Thoracic aorta (tissue), 2 donors: Measurements from ENCODE around the gene WDR64. TPM values are rescaled to one million over a fixed set of nuclear protein-coding genes. Genes with fewer than 3 reads are reported as not detected.

Experiments
- ATAC-seq: fragments of 150-250 bp; one replicate; pipeline ENCODE4 v1.8.0; 2017; ENCODE audit warnings: low read depth; ENCODE audit not compliant: insufficient number of reproducible peaks, low FRiP score
- DNase-seq: peaks from one replicate; pipeline ENCODE4 v3.0.0-alpha.2; 2020; ENCODE audit warnings: low spot score
- H3K27ac ChIP-seq, 2 donors: fragments of 200-600 bp; sonication (generic); 1 replicate in 1 of 2; 2 replicates in 1 of 2; pipeline ENCODE4 v1.5.1; 2016; ENCODE audit warnings: mild to moderate bottlenecking in 2 of 2, moderate library complexity in 2 of 2
- H3K27me3 ChIP-seq: fragments of 200-600 bp; sonication (generic); replicated peaks from 2 replicates; pipeline ENCODE4 v1.6.0; 2016; ENCODE audit warnings: mild to moderate bottlenecking; ENCODE audit not compliant: insufficient read depth
- H3K36me3 ChIP-seq: fragments of 200-600 bp; sonication (generic); one replicate; pipeline ENCODE4 v1.5.1; 2016
- H3K4me1 ChIP-seq, 2 donors: fragments of 200-600 bp; sonication (generic); 1 replicate in 1 of 2; 2 replicates in 1 of 2; pipeline versions ENCODE4 v1.5.1 to v1.6.0; 2016; ENCODE audit warnings: low read depth in 2 of 2, mild to moderate bottlenecking in 1 of 2; ENCODE audit not compliant: control insufficient read depth in 1 of 2
- H3K4me3 ChIP-seq: fragments of 200-600 bp; sonication (generic); 2 replicates; pipeline ENCODE4 v1.5.1; 2016; ENCODE audit warnings: mild to moderate bottlenecking
- H3K9me3 ChIP-seq: fragments of 200-600 bp; sonication (generic); 2 replicates; pipeline ENCODE4 v1.5.1; 2016
- CTCF ChIP-seq: fragments of 200-600 bp; sonication (generic); IDR thresholded peaks from one replicate; pipeline ENCODE4 v1.5.1; 2019; ENCODE audit warnings: antibody characterized with exemption
- total RNA-seq, 2 donors: library from RNA; depleted of rRNA; stranded (reverse); fragments of >200 nt; gene quantifications; one replicate each; pipeline versions ENCODE4 v1.1.0 to v1.2.3, GENCODE V29; 2016

Gene WDR64
- total RNA-seq, 2 donors from 2014 or later = not detected

DNA sequence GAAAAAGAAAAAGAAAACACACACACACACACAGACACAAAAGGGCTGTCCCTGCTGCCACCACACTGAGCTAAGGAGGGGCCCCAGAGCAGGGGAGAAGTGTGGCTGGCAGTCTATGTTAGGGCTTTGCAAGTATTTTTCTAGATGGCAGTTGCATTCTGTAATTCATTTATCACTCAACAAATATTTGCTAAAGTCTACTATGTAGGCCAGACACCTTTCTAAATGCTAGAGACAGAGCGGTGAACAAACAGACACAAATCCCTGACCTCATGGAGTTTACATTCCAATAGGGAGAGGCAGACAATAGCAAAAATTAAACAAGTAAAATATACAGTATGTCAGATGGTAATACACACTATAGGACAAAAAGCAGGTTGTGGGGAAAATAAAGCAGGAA lies 20.2 kb downstream of the WDR64 start:
- Histone ChIP-seq H3K4me3 (no peak overlapping the region), H3K36me3 (no peaks in the 10 kb centered on the region), H3K27ac (no peak overlapping the region), H3K27me3 (no peaks in the 10 kb centered on the region), H3K4me1 (no peaks in the 10 kb centered on the region), H3K9me3 (no peaks in the 10 kb centered on the region)
- TF ChIP-seq CTCF = no peak
- ATAC-seq = no peak
- no peak for DNase-seq

- H3K36me3 ChIP-seq = no peaks in the 10 kb centered on the region
- TF ChIP-seq CTCF = no peak
These were observed 22.8 kb downstream of the WDR64 start for GRCh38 chr1:241674805-241675384.

GRCh38 chr1:241675983-241676382 lies 23.9 kb downstream of the WDR64 start:
- H3K4me3 ChIP-seq = no peak overlapping the region
- no peaks in the 10 kb centered on the region for H3K27me3 ChIP-seq
- no peaks in the 10 kb centered on the region for H3K4me1 ChIP-seq
- H3K27ac ChIP-seq = no peak overlapping the region
- H3K36me3 ChIP-seq = no peaks in the 10 kb centered on the region
- ATAC-seq (no peak), DNase-seq (no peak)
- no peak for TF ChIP-seq CTCF
- no peaks in the 10 kb centered on the region for H3K9me3 ChIP-seq

More at GRCh38 chr1:241674805-241675384, 22.8 kb downstream of the WDR64 start:
- no peak overlapping the region for H3K27ac ChIP-seq
- no peaks in the 10 kb centered on the region for H3K27me3 ChIP-seq
- no peaks in the 10 kb centered on the region for H3K9me3 ChIP-seq
- H3K4me1 ChIP-seq = no peaks in the 10 kb centered on the region
- no peak overlapping the region for H3K4me3 ChIP-seq
- no peak for DNase-seq
- no peak for ATAC-seq

GRCh38 chr1:241677201-241677600 lies 25.1 kb downstream of the WDR64 start:
- H3K9me3 ChIP-seq = no peaks in the 10 kb centered on the region
- H3K36me3 ChIP-seq = no peaks in the 10 kb centered on the region
- no peak overlapping the region for H3K27ac ChIP-seq
- H3K4me3 ChIP-seq = no peak overlapping the region
- ATAC-seq (no peak), DNase-seq (no peak)
- no peak for TF ChIP-seq CTCF
- H3K27me3 ChIP-seq = no peaks in the 10 kb centered on the region
- H3K4me1 ChIP-seq = no peaks in the 10 kb centered on the region

DNA sequence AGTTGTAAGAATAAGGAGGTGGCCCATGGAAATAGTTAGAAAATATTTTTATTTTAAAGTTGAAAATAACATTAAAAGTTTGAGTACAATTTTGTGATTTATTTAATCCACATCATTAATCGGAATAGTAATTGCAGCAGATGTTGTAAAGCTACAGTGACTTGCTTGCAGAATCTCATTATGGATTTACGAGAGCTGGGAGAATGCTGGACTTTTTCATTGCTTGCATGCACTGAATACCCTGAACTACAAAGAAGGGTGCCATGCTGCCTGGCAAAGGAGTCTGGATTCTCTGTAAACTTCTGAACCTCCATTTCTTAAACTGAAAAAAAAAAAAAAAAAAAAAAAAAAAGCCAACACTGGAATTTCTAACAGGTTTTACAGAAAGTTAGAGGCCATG lies 26.5 kb downstream of the WDR64 start:
- Histone ChIP-seq H3K4me3 (no peak overlapping the region), H3K4me1 (no peaks in the 10 kb centered on the region), H3K9me3 (no peaks in the 10 kb centered on the region), H3K36me3 (no peaks in the 10 kb centered on the region), H3K27ac (no peak overlapping the region), H3K27me3 (no peaks in the 10 kb centered on the region)
- no peak for TF ChIP-seq CTCF
- no peak for DNase-seq
- no peak for ATAC-seq
